Measurements from ENCODE around the gene TRIM29.
A peak's percentile ranks its signal among the peaks of the same experiment; 100 is the strongest.

The TRIM29 gene

DNA sequence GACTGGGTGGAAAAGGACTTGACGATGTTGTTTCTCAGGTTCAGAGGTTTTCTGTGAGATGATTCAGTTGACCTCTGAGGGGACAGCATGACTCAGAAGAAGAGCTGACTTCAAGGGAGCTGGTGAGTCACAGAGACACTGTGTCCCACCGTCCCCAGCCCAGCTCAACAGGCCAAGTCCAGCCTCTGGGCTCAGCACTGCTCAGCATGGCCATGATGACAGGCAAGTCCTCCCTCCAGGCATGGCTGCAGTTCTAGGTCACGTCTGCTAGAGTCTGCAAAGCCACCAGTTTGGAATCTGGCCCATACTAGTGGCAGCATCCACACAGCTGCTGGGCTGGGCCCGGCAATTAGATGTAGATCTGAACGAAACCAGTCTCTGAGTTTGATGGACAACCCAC lies 12.9 kb downstream of the TRIM29 start:
- no peaks in the 10 kb centered on the region for H3K36me3 ChIP-seq (replicated peaks in 1 of 2; ENCODE audit: control insufficient read depth in 2 of 2, insufficient read depth in 2 of 2, low read length in 2 of 2)
- H2BK120ac ChIP-seq (ENCODE audit: low read depth, low read length) = no peak overlapping the region
- no peaks in the 10 kb centered on the region for H3K9me3 ChIP-seq (replicated peaks in 1 of 2; ENCODE audit: control insufficient read depth in 2 of 2, insufficient read depth in 1 of 2, low read depth in 1 of 2, low read length in 2 of 2)
- no peak overlapping the region for H2AFZ ChIP-seq (ENCODE audit: low read length)
- no peak overlapping the region for H4K8ac ChIP-seq (ENCODE audit: low read depth, low read length)
- no peak overlapping the region for H3K18ac ChIP-seq (ENCODE audit: low read length)
- H3K4me3 ChIP-seq (ENCODE audit: low read length in 2 of 2) = peak overlapping the region in 1 of 2 donors; percentile 46
- H3K23ac ChIP-seq (ENCODE audit: low read depth, low read length, poor library complexity) = no peak overlapping the region
- H2AK5ac ChIP-seq (ENCODE audit: low read depth, low read length) = no peak overlapping the region
- H3K79me1 ChIP-seq (ENCODE audit: low read depth, low read length) = no peaks in the 10 kb centered on the region
- no peak overlapping the region for H2BK15ac ChIP-seq (ENCODE audit: low read length)
- no peak overlapping the region for H3K27ac ChIP-seq (replicated peaks; ENCODE audit: low read length)
- no peak overlapping the region for H3K4ac ChIP-seq (ENCODE audit: low read length)
- H3K4me1 ChIP-seq (ENCODE audit: control insufficient read depth in 2 of 2, insufficient read depth in 1 of 2, low read depth in 1 of 2, low read length in 2 of 2) = peaks cover 4 to 7% of the 10 kb centered on the region in 2 donors
- H3K27me3 ChIP-seq (ENCODE audit: control insufficient read depth in 3 of 3, insufficient read depth in 3 of 3, low read depth in 1 of 3, low read length in 3 of 3) = peaks cover 0 to 19% (median 0%) of the 10 kb centered on the region in 3 experiments
- no peak overlapping the region for H3K14ac ChIP-seq (ENCODE audit: low read length)
- H4K91ac ChIP-seq (ENCODE audit: low read depth, low read length, poor library complexity) = no peak overlapping the region
- DNase-seq (ENCODE audit: low spot score) = no peak
- no peak overlapping the region for H3K4me2 ChIP-seq (ENCODE audit: insufficient read depth, low read length, poor library complexity, severe bottlenecking)
- no CpG with 5 or more reads among the region's 5 CpGs for WGBS, 2 donors (ENCODE audit: extremely low coverage in 2 of 2, insufficient read length in 2 of 2, insufficient replicate concordance in 1 of 2)
- no peak overlapping the region for H2BK12ac ChIP-seq (ENCODE audit: low read length)
- H2BK5ac ChIP-seq (ENCODE audit: low read length) = no peak overlapping the region
- no peak overlapping the region for H3K9ac ChIP-seq (ENCODE audit: low read depth, low read length, poor library complexity)

DNA sequence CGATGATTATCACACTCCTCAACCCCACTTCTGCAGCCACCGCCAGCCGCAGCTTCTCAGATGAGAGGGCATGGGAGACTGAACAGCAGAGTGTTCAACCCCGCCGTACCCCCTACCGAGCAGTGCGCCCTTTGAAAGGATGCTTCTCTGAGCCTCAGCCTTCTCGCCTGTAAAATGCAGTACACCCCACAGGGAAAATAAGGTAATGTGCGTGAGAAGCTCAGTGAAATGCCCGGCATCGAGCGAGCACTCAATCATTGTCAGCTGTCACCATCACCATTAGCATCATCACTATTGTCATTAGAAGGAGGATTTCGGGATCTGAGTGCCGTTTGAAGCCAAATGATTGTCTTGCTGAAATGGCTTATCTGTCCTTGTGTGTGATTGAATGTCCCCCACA lies 13.6 kb downstream of the TRIM29 start:
- peak overlapping the region; percentile 53 for H3K18ac ChIP-seq (ENCODE audit: low read length)
- no peak overlapping the region for H3K4me2 ChIP-seq (ENCODE audit: insufficient read depth, low read length, poor library complexity, severe bottlenecking)
- H3K4me1 ChIP-seq (ENCODE audit: control insufficient read depth in 2 of 2, insufficient read depth in 1 of 2, low read depth in 1 of 2, low read length in 2 of 2) = peaks cover 4 to 7% of the 10 kb centered on the region in 2 donors
- H4K91ac ChIP-seq (ENCODE audit: low read depth, low read length, poor library complexity) = no peak overlapping the region
- DNase-seq (ENCODE audit: low spot score) = no peak
- H3K23ac ChIP-seq (ENCODE audit: low read depth, low read length, poor library complexity) = peak overlapping the region; percentile 50
- no peak overlapping the region for H2BK12ac ChIP-seq (ENCODE audit: low read length)
- H3K14ac ChIP-seq (ENCODE audit: low read length) = no peak overlapping the region
- H3K79me1 ChIP-seq (ENCODE audit: low read depth, low read length) = no peaks in the 10 kb centered on the region
- H3K36me3 ChIP-seq (replicated peaks in 1 of 2; ENCODE audit: control insufficient read depth in 2 of 2, insufficient read depth in 2 of 2, low read length in 2 of 2) = no peaks in the 10 kb centered on the region
- no peaks in the 10 kb centered on the region for H3K9me3 ChIP-seq (replicated peaks in 1 of 2; ENCODE audit: control insufficient read depth in 2 of 2, insufficient read depth in 1 of 2, low read depth in 1 of 2, low read length in 2 of 2)
- H3K4ac ChIP-seq (ENCODE audit: low read length) = no peak overlapping the region
- H2AK5ac ChIP-seq (ENCODE audit: low read depth, low read length) = peak overlapping the region; percentile 17
- H3K27ac ChIP-seq (replicated peaks; ENCODE audit: low read length) = no peak overlapping the region
- H3K9ac ChIP-seq (ENCODE audit: low read depth, low read length, poor library complexity) = no peak overlapping the region
- H2AFZ ChIP-seq (ENCODE audit: low read length) = no peak overlapping the region
- H4K8ac ChIP-seq (ENCODE audit: low read depth, low read length) = no peak overlapping the region
- no CpG with 5 or more reads among the region's 14 CpGs for WGBS, 2 donors (ENCODE audit: extremely low coverage in 2 of 2, insufficient read length in 2 of 2, insufficient replicate concordance in 1 of 2)
- H2BK5ac ChIP-seq (ENCODE audit: low read length) = no peak overlapping the region
- H3K4me3 ChIP-seq (ENCODE audit: low read length in 2 of 2) = no peak overlapping the region
- no peak overlapping the region for H2BK120ac ChIP-seq (ENCODE audit: low read depth, low read length)
- H2BK15ac ChIP-seq (ENCODE audit: low read length) = no peak overlapping the region
- H3K27me3 ChIP-seq (ENCODE audit: control insufficient read depth in 3 of 3, insufficient read depth in 3 of 3, low read depth in 1 of 3, low read length in 3 of 3) = peaks cover 0 to 19% (median 0%) of the 10 kb centered on the region in 3 experiments

DNA sequence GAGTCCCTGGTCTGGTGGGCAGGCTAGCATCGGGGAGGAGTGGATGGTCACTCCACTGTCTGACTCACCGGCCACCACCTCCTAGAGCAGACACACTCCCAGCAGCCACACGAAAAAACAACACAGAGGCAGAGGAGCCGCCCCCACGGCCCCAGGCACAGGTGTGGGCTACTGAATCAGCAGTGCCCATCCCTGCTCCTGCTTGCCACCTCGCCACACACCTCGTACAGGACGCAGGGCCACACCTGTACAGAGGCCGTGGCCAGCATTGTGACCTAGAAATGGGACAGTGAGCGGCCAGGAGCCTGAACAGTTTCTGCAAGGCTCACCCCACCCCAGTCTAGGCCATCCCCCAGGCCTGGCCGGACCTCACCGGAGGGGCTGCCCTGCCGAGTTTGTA lies 14.0 kb downstream of the TRIM29 start:
- Histone ChIP-seq H3K27ac (replicated peaks; ENCODE audit: low read length) (no peak overlapping the region), H4K8ac (ENCODE audit: low read depth, low read length) (no peak overlapping the region), H3K9me3 (replicated peaks in 1 of 2; ENCODE audit: control insufficient read depth in 2 of 2, insufficient read depth in 1 of 2, low read depth in 1 of 2, low read length in 2 of 2) (no peaks in the 10 kb centered on the region)

DNA sequence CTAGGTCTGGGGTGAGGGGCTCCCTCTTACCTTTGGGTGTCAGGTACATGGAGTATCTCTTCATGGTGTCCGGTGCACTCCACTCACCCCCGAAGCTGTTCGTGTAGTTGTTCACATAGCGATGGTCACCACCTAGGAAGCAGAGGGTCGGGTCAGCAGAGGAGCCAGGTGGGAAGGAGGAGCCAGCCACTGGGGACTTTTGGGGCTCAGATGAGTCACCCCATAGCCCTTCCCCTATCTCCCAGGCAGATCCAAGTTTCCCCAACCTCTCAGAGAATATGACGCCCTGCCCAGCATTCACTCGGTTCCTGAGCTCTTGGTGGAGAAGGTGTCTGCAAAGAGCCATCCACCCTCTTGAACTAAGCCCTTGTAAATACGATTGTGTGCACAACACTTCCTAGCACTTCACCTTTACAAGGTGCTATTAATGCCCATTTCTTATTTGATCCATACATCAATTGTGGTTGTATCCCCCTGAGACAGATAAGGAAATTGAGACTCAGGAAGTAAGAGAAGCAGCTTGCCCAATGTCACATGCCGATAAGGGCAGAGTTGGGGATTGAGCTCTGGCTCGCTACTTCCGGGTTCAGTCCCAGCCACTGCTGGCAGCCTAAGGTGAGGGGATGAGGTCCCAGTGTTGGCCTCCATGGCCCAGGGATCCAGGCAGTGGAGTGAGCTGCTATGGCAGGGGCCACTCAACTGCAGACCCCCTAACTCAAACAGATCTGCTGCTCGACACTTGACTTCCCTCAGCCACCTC lies 14.8 kb downstream of the TRIM29 start:
- Histone ChIP-seq H2AK5ac (ENCODE audit: low read depth, low read length) (no peak overlapping the region), H3K27ac (replicated peaks; ENCODE audit: low read length) (no peak overlapping the region)
- DNase-seq (ENCODE audit: low spot score) = no peak

More for the DNA sequence above, 14.0 kb downstream of the TRIM29 start:
- Histone ChIP-seq H3K4me2 (ENCODE audit: insufficient read depth, low read length, poor library complexity, severe bottlenecking) (no peak overlapping the region), H3K23ac (ENCODE audit: low read depth, low read length, poor library complexity) (peak overlapping the region; percentile 50), H2BK120ac (ENCODE audit: low read depth, low read length) (no peak overlapping the region), H3K27me3 (ENCODE audit: control insufficient read depth in 3 of 3, insufficient read depth in 3 of 3, low read depth in 1 of 3, low read length in 3 of 3) (peaks cover 0 to 14% (median 0%) of the 10 kb centered on the region in 3 experiments), H2BK12ac (ENCODE audit: low read length) (no peak overlapping the region), H3K4ac (ENCODE audit: low read length) (no peak overlapping the region), H3K18ac (ENCODE audit: low read length) (peak overlapping the region; percentile 42), H3K4me3 (ENCODE audit: low read length in 2 of 2) (no peak overlapping the region), H3K14ac (ENCODE audit: low read length) (peak overlapping the region; percentile 78), H3K9ac (ENCODE audit: low read depth, low read length, poor library complexity) (no peak overlapping the region), H2BK5ac (ENCODE audit: low read length) (no peak overlapping the region), H4K91ac (ENCODE audit: low read depth, low read length, poor library complexity) (peak overlapping the region; percentile 24), H2AK5ac (ENCODE audit: low read depth, low read length) (peak overlapping the region; percentile 17), H2BK15ac (ENCODE audit: low read length) (no peak overlapping the region), H3K79me1 (ENCODE audit: low read depth, low read length) (no peaks in the 10 kb centered on the region), H3K4me1 (ENCODE audit: control insufficient read depth in 2 of 2, insufficient read depth in 1 of 2, low read depth in 1 of 2, low read length in 2 of 2) (peaks cover 3 to 4% of the 10 kb centered on the region in 2 donors), H3K36me3 (replicated peaks in 1 of 2; ENCODE audit: control insufficient read depth in 2 of 2, insufficient read depth in 2 of 2, low read length in 2 of 2) (no peaks in the 10 kb centered on the region), H2AFZ (ENCODE audit: low read length) (no peak overlapping the region)
- no peak for DNase-seq (ENCODE audit: low spot score)
- no CpG with 5 or more reads among the region's 13 CpGs for WGBS, 2 donors (ENCODE audit: extremely low coverage in 2 of 2, insufficient read length in 2 of 2, insufficient replicate concordance in 1 of 2)

More for the DNA sequence above, 14.8 kb downstream of the TRIM29 start:
- Histone ChIP-seq H3K27me3 (ENCODE audit: control insufficient read depth in 3 of 3, insufficient read depth in 3 of 3, low read depth in 1 of 3, low read length in 3 of 3) (peaks cover 0 to 12% (median 0%) of the 10 kb centered on the region in 3 experiments), H3K4me2 (ENCODE audit: insufficient read depth, low read length, poor library complexity, severe bottlenecking) (no peak overlapping the region), H2BK120ac (ENCODE audit: low read depth, low read length) (no peak overlapping the region), H3K9me3 (replicated peaks in 1 of 2; ENCODE audit: control insufficient read depth in 2 of 2, insufficient read depth in 1 of 2, low read depth in 1 of 2, low read length in 2 of 2) (no peaks in the 10 kb centered on the region), H3K4me1 (ENCODE audit: control insufficient read depth in 2 of 2, insufficient read depth in 1 of 2, low read depth in 1 of 2, low read length in 2 of 2) (peaks cover 3 to 4% of the 10 kb centered on the region in 2 donors), H3K4ac (ENCODE audit: low read length) (no peak overlapping the region), H3K36me3 (replicated peaks in 1 of 2; ENCODE audit: control insufficient read depth in 2 of 2, insufficient read depth in 2 of 2, low read length in 2 of 2) (no peaks in the 10 kb centered on the region), H2BK12ac (ENCODE audit: low read length) (no peak overlapping the region), H2BK5ac (ENCODE audit: low read length) (no peak overlapping the region), H2AFZ (ENCODE audit: low read length) (no peak overlapping the region), H3K18ac (ENCODE audit: low read length) (no peak overlapping the region), H3K4me3 (ENCODE audit: low read length in 2 of 2) (no peak overlapping the region), H3K9ac (ENCODE audit: low read depth, low read length, poor library complexity) (no peak overlapping the region), H4K8ac (ENCODE audit: low read depth, low read length) (no peak overlapping the region), H2BK15ac (ENCODE audit: low read length) (no peak overlapping the region), H4K91ac (ENCODE audit: low read depth, low read length, poor library complexity) (no peak overlapping the region), H3K14ac (ENCODE audit: low read length) (no peak overlapping the region), H3K23ac (ENCODE audit: low read depth, low read length, poor library complexity) (no peak overlapping the region), H3K79me1 (ENCODE audit: low read depth, low read length) (no peaks in the 10 kb centered on the region)
- WGBS, 2 donors (ENCODE audit: extremely low coverage in 2 of 2, insufficient read length in 2 of 2, insufficient replicate concordance in 1 of 2) = no CpG with 5 or more reads among the region's 12 CpGs

Measured in neuronal stem cell (in vitro differentiated cells).